ENCODE measurements around the gene SUCLA2. TPM values are rescaled to one million over a fixed set of nuclear protein-coding genes. Genes with fewer than 3 reads are reported as not detected.
A peak's percentile ranks its signal among the peaks of the same experiment; 100 is the strongest.

SUCLA2 gene
- total RNA-seq, 4 donors from 2014 or later = 35.7 to 45.6 (median 41.3) TPM

GRCh38 chr13:48040049-48040448 is 39.0 kb upstream of the SUCLA2 start:
- no peak for TF ChIP-seq EP300 (IDR thresholded peaks at IDR 0.05)
- no peak for TF ChIP-seq CTCF (IDR thresholded peaks at IDR 0.05)
- TF ChIP-seq POLR2A (IDR thresholded peaks at IDR 0.05) = no peak
- no peak for DNase-seq (ENCODE audit: low spot score in 2 of 2)
- H3K27me3 ChIP-seq = no peaks in the 10 kb centered on the region
- no peak overlapping the region for H3K4me3 ChIP-seq
- H3K27ac ChIP-seq = no peak overlapping the region
- peaks cover 0 to 23% (median 0%) of the 10 kb centered on the region in 3 donors for H3K36me3 ChIP-seq
- H3K4me1 ChIP-seq = peaks cover 0 to 20% (median 6%) of the 10 kb centered on the region in 4 donors
- no peaks in the 10 kb centered on the region for H3K9me3 ChIP-seq

- no peaks in the 10 kb centered on the region for H3K27me3 ChIP-seq
- no peak overlapping the region for H3K4me3 ChIP-seq
- H3K9me3 ChIP-seq = no peaks in the 10 kb centered on the region
- no peak for DNase-seq (ENCODE audit: low spot score in 2 of 2)
- peaks cover 0 to 20% (median 6%) of the 10 kb centered on the region in 4 donors for H3K4me1 ChIP-seq
- peaks cover 0 to 23% (median 0%) of the 10 kb centered on the region in 3 donors for H3K36me3 ChIP-seq
- TF ChIP-seq CTCF (IDR thresholded peaks at IDR 0.05) = no peak
- no peak for TF ChIP-seq EP300 (IDR thresholded peaks at IDR 0.05)
- no peak for TF ChIP-seq POLR2A (IDR thresholded peaks at IDR 0.05)
- WGBS, 2 donors = 90 to 92% methylated on average over 1 of the region's 1 CpG
- H3K27ac ChIP-seq = peak overlapping the region; percentile 93 to 97 (median 94)
These were observed 37.7 kb upstream of the SUCLA2 start for GRCh38 chr13:48038761-48039160.

- peak; percentile 93 to 99 (median 98) for TF ChIP-seq CTCF (IDR thresholded peaks at IDR 0.05)
- peak; percentile 42 to 80 for TF ChIP-seq POLR2A (IDR thresholded peaks at IDR 0.05)
- TF ChIP-seq EP300 (IDR thresholded peaks at IDR 0.05) = peak; percentile 96 to 97
- Histone ChIP-seq H3K36me3 (peaks cover 0 to 18% (median 0%) of the 10 kb centered on the region in 3 donors), H3K9me3 (no peaks in the 10 kb centered on the region), H3K27ac (peak within 1 kb of the TSS; percentile 93 to 97 (median 94)), H3K4me3 (peak within 1 kb of the TSS; percentile 47 to 70 (median 69)), H3K27me3 (no peaks in the 10 kb centered on the region), H3K4me1 (peaks cover 0 to 20% (median 6%) of the 10 kb centered on the region in 4 donors)
- DNase-seq (ENCODE audit: low spot score in 2 of 2) = peak; percentile 76 to 81
- 0% methylated on average over 43 to 62 of the region's 82 CpGs for WGBS, 2 donors
These were observed 36.5 kb upstream of the SUCLA2 start, which contains the start of gene NUDT15 for GRCh38 chr13:48037346-48038173. Gene NUDT15 (plus strand): TSS chr13:48037726. CDS start chr13:48037747, 21 bp downstream.

- H3K27me3 ChIP-seq = no peaks in the 10 kb centered on the region
- H3K9me3 ChIP-seq = peaks cover 0 to 3% (median 0%) of the 10 kb centered on the region in 4 donors
- H3K36me3 ChIP-seq = peaks cover 0 to 15% (median 0%) of the 10 kb centered on the region in 3 donors
- no peak overlapping the region for H3K27ac ChIP-seq
- WGBS, 2 donors = 89 to 94% methylated on average over 2 of the region's 2 CpGs
- no peaks in the 10 kb centered on the region for H3K4me1 ChIP-seq
- H3K4me3 ChIP-seq = no peak overlapping the region
- DNase-seq (ENCODE audit: low spot score in 2 of 2) = no peak
- TF ChIP-seq CTCF (IDR thresholded peaks at IDR 0.05) (no peak), EP300 (IDR thresholded peaks at IDR 0.05) (no peak), POLR2A (IDR thresholded peaks at IDR 0.05) (no peak)
These were observed 28.8 kb upstream of the SUCLA2 start for GRCh38 chr13:48029859-48030258.

- Histone ChIP-seq H3K36me3 (peaks cover 0 to 15% (median 0%) of the 10 kb centered on the region in 3 donors), H3K4me3 (no peak overlapping the region), H3K9me3 (peaks cover 0 to 3% (median 0%) of the 10 kb centered on the region in 4 donors), H3K4me1 (no peaks in the 10 kb centered on the region), H3K27ac (no peak overlapping the region), H3K27me3 (no peaks in the 10 kb centered on the region)
- DNase-seq (ENCODE audit: low spot score in 2 of 2) = no peak
- no peak for TF ChIP-seq CTCF (IDR thresholded peaks at IDR 0.05)
- no peak for TF ChIP-seq POLR2A (IDR thresholded peaks at IDR 0.05)
- no peak for TF ChIP-seq EP300 (IDR thresholded peaks at IDR 0.05)
These were observed 27.0 kb upstream of the SUCLA2 start for GRCh38 chr13:48028066-48028465.

Data from tibial nerve (tissue), 4 donors.